Lower leg skin (tissue), 4 donors: ENCODE data around the gene TMEM117. TPM values are rescaled to one million over a fixed set of nuclear protein-coding genes. Genes with fewer than 3 reads are reported as not detected.

Experiments
- DNase-seq, 2 donors: peaks; one replicate each; pipeline ENCODE4 v3.0.0-alpha.2; 2019; ENCODE audit warnings: low spot score in 2 of 2
- H3K4me3 ChIP-seq: fragments of 200-600 bp; sonication (generic); 2 replicates; pipeline ENCODE4 v1.5.1; 2017; ENCODE audit warnings: mild to moderate bottlenecking, low read depth; ENCODE audit not compliant: poor library complexity, severe bottlenecking
- POLR2A ChIP-seq, 2 donors: fragments of 450-650 bp; IDR thresholded peaks; one replicate each; pipeline ENCODE4 v1.6.1; 2016 to 2017; ENCODE audit warnings: antibody characterized with exemption in 2 of 2, mild to moderate bottlenecking in 1 of 2, moderate library complexity in 1 of 2
- WGBS, 2 donors: methylation state at CpG; one replicate each; pipeline ENCODE4 v1.1.5; 2018; 5-methylcytosine and 5-hydroxymethylcytosine counted together
- intact Hi-C: fragments of 100-400 bp; cut with DNase I; formaldehyde crosslinking; loops from one replicate; pipeline ENCODE4 v1.15.0; 2023; ENCODE audit warnings: low total_unique reads
- total RNA-seq, 4 donors: library from RNA; depleted of rRNA; stranded (reverse); fragments of >200 nt; gene quantifications; one replicate each; pipeline ENCODE4 v1.1.0, GENCODE V29; 2016
- TF ChIP-seq, protein P1 (sequence below), 3 donors: fragments of 450-650 bp; IDR thresholded peaks; one replicate each; pipeline ENCODE4 v1.5.1; 2016; ENCODE audit warnings: antibody characterized with exemption in 3 of 3, mild to moderate bottlenecking in 3 of 3, moderate library complexity in 2 of 3

TMEM117 gene
- total RNA-seq, 4 donors from 2014 or later: 19.9 to 27.8 (median 24.3) TPM

DNA sequence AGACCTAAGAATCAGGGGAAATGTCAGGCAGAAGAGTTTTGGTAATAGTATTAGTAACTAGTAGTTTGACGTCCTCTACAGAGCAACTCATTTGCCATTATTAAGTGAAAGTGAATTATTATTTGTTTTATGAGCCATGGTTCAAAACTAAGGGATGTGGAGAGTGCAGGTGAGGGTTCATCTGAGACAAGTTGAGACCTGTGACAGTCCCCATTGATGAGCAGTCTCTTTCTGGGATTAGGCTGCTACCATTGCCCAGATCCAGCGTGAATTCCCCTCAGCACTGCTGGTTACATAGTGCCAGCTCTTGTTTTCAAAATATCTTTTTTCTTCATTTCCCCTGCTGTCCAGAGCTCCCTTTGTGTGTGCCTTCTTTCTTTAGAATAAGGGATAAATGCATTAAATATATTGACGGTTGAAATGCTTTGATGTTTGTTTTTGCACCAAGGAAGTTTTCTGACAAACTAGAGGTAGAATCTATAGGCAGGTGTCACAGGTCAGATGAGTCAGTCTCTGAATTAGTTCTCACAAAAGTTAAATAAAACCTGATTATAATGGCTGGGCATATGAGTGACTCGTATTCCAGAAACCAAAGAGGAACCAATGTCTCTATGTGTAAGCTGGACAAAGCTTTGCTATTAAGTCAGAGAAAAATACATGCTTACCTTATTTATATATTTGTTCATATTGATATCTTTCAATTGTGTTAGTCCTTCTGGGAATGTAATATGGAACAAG, 381.4 kb downstream of the TMEM117 start:
- 84 to 91% methylated on average over 4 of the region's 4 CpGs for WGBS, 2 donors
- intact Hi-C loops: no loop called here

DNA sequence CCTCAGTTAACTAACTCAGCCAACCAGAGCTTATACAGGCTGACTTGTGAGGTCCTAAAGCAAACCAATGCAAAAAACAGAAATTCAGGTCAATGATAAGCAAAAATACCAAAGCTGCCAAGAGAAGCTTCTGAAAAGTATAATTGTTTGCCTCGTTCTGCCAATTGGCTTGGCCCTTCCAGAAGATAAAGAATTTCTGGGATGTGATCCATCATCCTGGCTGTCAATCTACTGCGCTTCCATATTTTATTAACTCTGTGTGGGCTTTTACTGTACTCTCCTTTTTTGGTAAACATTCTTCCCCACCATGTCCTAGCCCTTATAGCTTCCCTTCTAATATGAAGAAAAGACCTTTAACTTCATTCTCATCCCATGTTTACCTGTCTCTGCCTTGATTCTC, 387.9 kb downstream of the TMEM117 start:
- no peak for DNase-seq
- WGBS, 2 donors: 26 to 29% methylated on average over 2 of the region's 2 CpGs
- no peak overlapping the region for H3K4me3 ChIP-seq
- intact Hi-C loops: no loop called here
- TF ChIP-seq, protein P1, sequence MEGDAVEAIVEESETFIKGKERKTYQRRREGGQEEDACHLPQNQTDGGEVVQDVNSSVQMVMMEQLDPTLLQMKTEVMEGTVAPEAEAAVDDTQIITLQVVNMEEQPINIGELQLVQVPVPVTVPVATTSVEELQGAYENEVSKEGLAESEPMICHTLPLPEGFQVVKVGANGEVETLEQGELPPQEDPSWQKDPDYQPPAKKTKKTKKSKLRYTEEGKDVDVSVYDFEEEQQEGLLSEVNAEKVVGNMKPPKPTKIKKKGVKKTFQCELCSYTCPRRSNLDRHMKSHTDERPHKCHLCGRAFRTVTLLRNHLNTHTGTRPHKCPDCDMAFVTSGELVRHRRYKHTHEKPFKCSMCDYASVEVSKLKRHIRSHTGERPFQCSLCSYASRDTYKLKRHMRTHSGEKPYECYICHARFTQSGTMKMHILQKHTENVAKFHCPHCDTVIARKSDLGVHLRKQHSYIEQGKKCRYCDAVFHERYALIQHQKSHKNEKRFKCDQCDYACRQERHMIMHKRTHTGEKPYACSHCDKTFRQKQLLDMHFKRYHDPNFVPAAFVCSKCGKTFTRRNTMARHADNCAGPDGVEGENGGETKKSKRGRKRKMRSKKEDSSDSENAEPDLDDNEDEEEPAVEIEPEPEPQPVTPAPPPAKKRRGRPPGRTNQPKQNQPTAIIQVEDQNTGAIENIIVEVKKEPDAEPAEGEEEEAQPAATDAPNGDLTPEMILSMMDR (IDR thresholded peaks at IDR 0.05): no peak
- TF ChIP-seq POLR2A (IDR thresholded peaks at IDR 0.05): no peak

More for the DNA sequence above, 381.4 kb downstream of the TMEM117 start:
- DNase-seq: no peak
- no peak overlapping the region for H3K4me3 ChIP-seq
- TF ChIP-seq POLR2A (IDR thresholded peaks at IDR 0.05): no peak
- TF ChIP-seq, protein P1 (IDR thresholded peaks at IDR 0.05): no peak

DNA sequence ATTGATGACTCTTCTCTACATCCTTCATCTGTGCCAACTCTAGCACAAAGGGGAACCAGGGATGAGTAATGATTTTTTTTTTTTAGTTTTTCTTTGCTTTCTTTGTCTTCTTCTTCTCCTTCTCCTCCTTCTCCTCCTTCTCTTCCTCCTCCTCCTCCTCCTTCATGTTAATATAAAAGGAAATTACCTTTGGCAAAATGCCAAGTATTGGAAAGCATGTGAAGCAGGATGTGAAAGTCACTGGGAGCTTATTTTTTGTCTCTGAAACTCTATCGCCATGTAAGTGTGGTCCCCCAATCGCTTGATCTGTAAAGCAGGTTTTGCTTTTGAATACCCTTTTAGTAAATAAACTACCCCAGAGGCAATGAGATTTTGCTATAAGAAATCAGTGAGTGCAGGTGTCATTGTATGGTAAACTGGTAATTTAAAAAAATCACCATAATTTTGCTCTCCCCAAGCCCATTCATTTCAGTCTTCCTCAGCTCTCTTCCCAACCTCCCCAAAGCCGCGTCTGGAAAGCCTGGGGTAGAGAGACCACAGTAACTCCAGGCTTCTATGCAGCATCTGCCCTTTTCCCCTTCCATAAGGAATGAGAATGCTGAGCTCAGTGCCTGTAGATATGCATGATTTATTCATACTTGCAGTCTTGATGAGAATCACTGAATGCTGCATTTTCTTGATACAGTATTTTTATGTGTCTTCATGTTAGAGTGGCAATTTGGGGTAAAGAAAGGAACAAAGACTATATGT, 388.7 kb downstream of the TMEM117 start:
- no peak for DNase-seq
- H3K4me3 ChIP-seq: no peak overlapping the region
- 47 to 49% methylated on average over 4 of the region's 4 CpGs for WGBS, 2 donors
- no peak for TF ChIP-seq POLR2A (IDR thresholded peaks at IDR 0.05)
- TF ChIP-seq, protein P1 (IDR thresholded peaks at IDR 0.05): no peak
- intact Hi-C loops: no loop called here

DNA sequence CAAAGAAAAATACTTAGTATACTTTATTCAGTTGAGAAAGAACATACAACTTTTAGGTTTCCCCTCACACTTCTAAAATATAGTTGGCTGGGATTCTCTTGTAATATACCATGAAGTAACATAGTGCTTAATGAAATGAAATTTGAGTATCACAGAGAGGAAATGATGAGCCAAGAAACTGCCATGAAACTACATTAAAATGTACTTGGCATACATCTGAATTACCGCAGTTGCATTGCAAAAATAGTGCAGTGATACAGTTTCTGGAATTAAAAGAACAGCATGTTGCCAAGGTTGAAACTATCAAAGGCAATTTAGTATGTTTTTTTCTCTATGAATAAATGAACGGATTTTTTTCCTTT, 389.2 kb downstream of the TMEM117 start:
- intact Hi-C loops: no loop called here
- no peak overlapping the region for H3K4me3 ChIP-seq
- TF ChIP-seq, protein P1 (IDR thresholded peaks at IDR 0.05): no peak
- TF ChIP-seq POLR2A (IDR thresholded peaks at IDR 0.05): no peak
- DNase-seq: no peak
- WGBS, 2 donors: 35 to 46% methylated on average over 2 of the region's 2 CpGs

DNA sequence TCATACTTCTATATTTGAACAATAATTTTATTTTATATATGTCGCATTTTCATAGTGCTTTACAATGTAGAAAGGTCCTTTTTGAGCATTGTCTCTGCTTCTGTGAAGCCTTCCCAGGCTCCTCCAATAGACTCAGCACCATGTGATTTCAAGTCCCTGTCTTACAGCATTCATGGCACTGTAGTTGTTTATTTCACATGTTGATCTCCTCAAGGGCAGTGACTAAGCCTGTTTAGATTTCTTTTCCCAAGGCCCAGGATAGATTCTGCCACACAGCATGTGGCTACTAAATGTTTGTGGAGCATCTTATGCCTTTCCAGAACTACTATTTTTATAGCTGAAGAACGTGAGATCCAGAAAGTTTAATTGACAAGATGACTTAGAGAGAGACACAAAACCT, 391.7 kb downstream of the TMEM117 start:
- no peak overlapping the region for H3K4me3 ChIP-seq
- TF ChIP-seq POLR2A (IDR thresholded peaks at IDR 0.05): no peak
- TF ChIP-seq, protein P1 (IDR thresholded peaks at IDR 0.05): no peak
- DNase-seq: no peak
- 67 to 68% methylated on average over 2 of the region's 2 CpGs for WGBS, 2 donors
- intact Hi-C loops: no loop called here
